ENCODE results near the gene TECPR1. TPM values are rescaled to one million over a fixed set of nuclear protein-coding genes. Genes with fewer than 3 reads are reported as not detected.

The TECPR1 gene
- total and polyA plus RNA-seq, 2 of the 8 experiments (the other 6 are each of a cell fraction or from before 2014, with no cell fraction given) = 1.3 to 11.1 TPM

DNA sequence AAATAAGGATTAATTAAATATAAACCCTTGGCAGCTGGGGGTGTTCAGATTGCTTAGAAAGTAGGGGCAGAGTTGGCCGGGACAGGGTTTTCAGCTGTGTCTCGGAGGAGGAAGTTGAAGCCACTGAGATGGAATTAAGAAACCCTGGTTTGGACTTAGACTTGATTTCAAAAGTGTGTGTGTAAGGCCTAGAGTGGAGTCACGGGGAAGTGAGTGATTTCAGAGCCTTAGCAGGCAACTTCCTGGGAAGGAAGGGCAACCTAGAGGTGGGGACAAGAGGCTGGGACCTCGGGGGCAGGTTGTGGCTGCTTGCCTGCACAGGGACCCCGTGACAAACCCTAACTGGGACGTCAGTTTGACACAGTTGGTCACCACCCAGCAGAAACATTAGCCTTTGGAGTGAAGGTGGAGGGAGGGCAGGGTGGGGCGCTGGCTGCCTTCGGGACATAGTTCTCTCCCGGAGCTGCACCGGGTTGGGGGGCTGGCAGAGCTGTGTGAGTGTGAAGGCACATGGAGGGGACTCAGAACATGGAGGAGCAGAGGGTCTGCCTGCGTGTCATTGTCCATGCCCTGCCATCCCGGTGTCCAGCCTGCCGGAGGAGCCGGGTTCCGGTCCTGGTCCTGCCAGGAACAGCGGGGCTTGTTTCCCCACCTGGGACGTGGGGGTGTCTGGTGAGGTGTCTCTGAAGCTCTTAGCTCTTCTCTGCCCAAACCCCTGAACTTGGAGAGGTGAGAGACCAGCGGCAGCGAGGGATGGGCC is 31.3 kb upstream of the TECPR1 start (continued):
- no peak for TF ChIP-seq USF2 (IDR thresholded peaks at IDR 0.05; ENCODE audit: low read length)
